Measurements from ENCODE around the gene NOS1AP. TPM values are rescaled to one million over a fixed set of nuclear protein-coding genes. Genes with fewer than 3 reads are reported as not detected.

NOS1AP gene
- polyA plus RNA-seq, 3 donors, result 0.12 TPM; not detected in 2

GRCh38 chr1:162359523-162360236 lies 290.2 kb downstream of the NOS1AP start:
- H3K4me1 Mint-ChIP-seq, result peaks cover 13% of the 10 kb centered on the region

DNA sequence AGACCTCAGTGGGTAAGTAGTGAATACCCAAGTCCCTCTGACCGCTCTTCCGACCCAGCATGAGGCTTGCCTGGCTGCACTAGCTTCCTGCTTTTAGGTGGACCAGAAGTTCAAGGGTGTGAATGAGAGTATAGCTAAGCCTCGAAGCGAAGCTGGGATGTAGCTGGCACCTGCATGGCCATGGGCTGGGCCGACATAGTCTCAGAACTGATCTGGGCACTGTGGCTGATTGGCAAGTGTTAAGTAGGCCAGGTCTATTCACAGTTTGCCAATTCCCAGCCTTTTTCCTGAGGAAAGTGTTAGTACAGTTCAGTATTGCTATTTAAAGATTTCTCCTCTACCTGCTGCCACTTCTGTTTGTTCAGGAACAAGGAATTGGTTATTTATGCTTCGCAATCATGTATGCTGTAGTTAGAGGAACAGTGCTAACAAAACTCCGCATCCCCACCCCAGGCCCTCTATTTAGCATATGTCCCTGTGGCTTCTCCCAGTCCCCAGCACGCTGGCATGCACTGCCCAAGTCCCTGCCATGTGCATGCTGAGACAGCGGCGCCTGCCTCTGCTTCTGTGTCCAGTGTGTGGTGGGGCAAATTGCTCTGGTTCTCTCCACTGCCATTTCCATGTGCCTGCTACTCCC lies 290.9 kb downstream of the NOS1AP start:
- no peaks in the 10 kb centered on the region for H3K79me2 ChIP-seq (ENCODE audit: insufficient read depth, low read length)
- TF ChIP-seq CTCF (IDR thresholded peaks at IDR 0.05), result no peak
- no peak overlapping the region for H3K4me2 ChIP-seq (replicated peaks; ENCODE audit: extremely low read depth, low read length, poor library complexity, severe bottlenecking)
- H2AFZ ChIP-seq (ENCODE audit: insufficient read depth, low read depth, low read length, poor library complexity, severe bottlenecking), result no peak overlapping the region
- no peak overlapping the region for H3K4me3 Mint-ChIP-seq
- 96% methylated on average over 5 of the region's 10 CpGs for WGBS (ENCODE audit: insufficient coverage)
- H3K4me3 ChIP-seq (replicated peaks in 1 of 3; ENCODE audit: low read depth in 2 of 3, low read length in 3 of 3), result no peak overlapping the region
- H3K9me3 ChIP-seq (replicated peaks in 1 of 2; ENCODE audit: control insufficient read depth in 1 of 2, insufficient read depth in 1 of 2, low read length in 2 of 2), result no peaks in the 10 kb centered on the region
- peaks cover 0 to 12% of the 10 kb centered on the region in 2 donors for H3K36me3 Mint-ChIP-seq
- H3K9ac ChIP-seq (ENCODE audit: insufficient read depth, low read length, poor library complexity, severe bottlenecking), result no peak overlapping the region
- no peaks in the 10 kb centered on the region for H3K9me3 Mint-ChIP-seq
- no peaks in the 10 kb centered on the region for H3K27me3 ChIP-seq (ENCODE audit: control insufficient read depth in 2 of 2, insufficient read depth in 2 of 2, low read length in 2 of 2)
- H3K27me3 Mint-ChIP-seq (ENCODE audit: low read depth in 3 of 3), result peaks cover 0 to 5% (median 4%) of the 10 kb centered on the region in 3 donors
- H3K4me1 ChIP-seq (ENCODE audit: control insufficient read depth in 1 of 2, insufficient read depth in 2 of 2, low read length in 2 of 2), result no peaks in the 10 kb centered on the region
- H3K4me1 Mint-ChIP-seq, result peaks cover 12% of the 10 kb centered on the region
- H3K27ac ChIP-seq (ENCODE audit: low read depth in 1 of 2, low read length in 2 of 2), result no peak overlapping the region
- no peak for DNase-seq
- H3K27ac Mint-ChIP-seq, result no peak overlapping the region
- H4K20me1 ChIP-seq (ENCODE audit: insufficient read depth, low read length), result no peaks in the 10 kb centered on the region
- H3K36me3 ChIP-seq (replicated peaks in 1 of 2; ENCODE audit: control insufficient read depth in 1 of 2, insufficient read depth in 2 of 2, low read length in 2 of 2), result no peaks in the 10 kb centered on the region
- intact Hi-C loops (cut with micrococcal nuclease), result no loop called here

More at GRCh38 chr1:162359523-162360236, 290.2 kb downstream of the NOS1AP start:
- Mint-ChIP-seq H3K27me3 (ENCODE audit: low read depth in 3 of 3) (peaks cover 0 to 5% (median 2%) of the 10 kb centered on the region in 3 donors), H3K27ac (no peak overlapping the region), H3K36me3 (peaks cover 0 to 12% of the 10 kb centered on the region in 2 donors), H3K9me3 (no peaks in the 10 kb centered on the region), H3K4me3 (no peak overlapping the region)
- DNase-seq, result no peak
- Histone ChIP-seq H3K4me3 (replicated peaks in 1 of 3; ENCODE audit: low read depth in 2 of 3, low read length in 3 of 3) (no peak overlapping the region), H3K79me2 (ENCODE audit: insufficient read depth, low read length) (no peaks in the 10 kb centered on the region), H3K36me3 (replicated peaks in 1 of 2; ENCODE audit: control insufficient read depth in 1 of 2, insufficient read depth in 2 of 2, low read length in 2 of 2) (no peaks in the 10 kb centered on the region), H3K27ac (ENCODE audit: low read depth in 1 of 2, low read length in 2 of 2) (no peak overlapping the region), H4K20me1 (ENCODE audit: insufficient read depth, low read length) (no peaks in the 10 kb centered on the region), H2AFZ (ENCODE audit: insufficient read depth, low read depth, low read length, poor library complexity, severe bottlenecking) (no peak overlapping the region), H3K9me3 (replicated peaks in 1 of 2; ENCODE audit: control insufficient read depth in 1 of 2, insufficient read depth in 1 of 2, low read length in 2 of 2) (no peaks in the 10 kb centered on the region), H3K27me3 (ENCODE audit: control insufficient read depth in 2 of 2, insufficient read depth in 2 of 2, low read length in 2 of 2) (no peaks in the 10 kb centered on the region), H3K9ac (ENCODE audit: insufficient read depth, low read length, poor library complexity, severe bottlenecking) (no peak overlapping the region), H3K4me2 (replicated peaks; ENCODE audit: extremely low read depth, low read length, poor library complexity, severe bottlenecking) (no peak overlapping the region), H3K4me1 (ENCODE audit: control insufficient read depth in 1 of 2, insufficient read depth in 2 of 2, low read length in 2 of 2) (peaks cover 0 to under 1% of the 10 kb centered on the region in 2 donors)
- intact Hi-C loops (cut with micrococcal nuclease), result no loop called here
- 96% methylated on average over 4 of the region's 10 CpGs for WGBS (ENCODE audit: insufficient coverage)
- TF ChIP-seq CTCF (IDR thresholded peaks at IDR 0.05), result no peak
